Measurements from ENCODE around the gene TNFRSF14. TPM values are rescaled to one million over a fixed set of nuclear protein-coding genes. Genes with fewer than 3 reads are reported as not detected.

Gene TNFRSF14
- total RNA-seq, 1 experiment from 2014 or later = 24.4 TPM

- TF ChIP-seq CTCF (IDR thresholded peaks at IDR 0.05; ENCODE audit: unreplicated experiment) = no peak
- Mint-ChIP-seq H3K9me3 (ENCODE audit: low read depth, unreplicated experiment) (no peaks in the 10 kb centered on the region), H3K4me1 (ENCODE audit: low read depth, unreplicated experiment) (peaks cover 8% of the 10 kb centered on the region), H3K27ac (ENCODE audit: unreplicated experiment) (no peak overlapping the region), H3K36me3 (ENCODE audit: insufficient read depth, unreplicated experiment) (no peaks in the 10 kb centered on the region), H3K27me3 (ENCODE audit: unreplicated experiment) (peaks cover 6% of the 10 kb centered on the region), H3K4me3 (ENCODE audit: low read depth, unreplicated experiment) (no peak overlapping the region)
- CTCF ChIA-PET = interaction anchor here (1.8 kb wide), 1 partner anchor 10 kb away, joined by 8 read pairs; the partner anchor contains the start of gene PANK4
- intact Hi-C loops (cut with micrococcal nuclease; ENCODE audit: unreplicated experiment) = no loop called here
- no peak for DNase-seq
- BruUV-seq (replicated peaks) = no TSS peak
Observed at GRCh38 chr1:2535981-2536380, 20.2 kb upstream of the TNFRSF14 start.

- Mint-ChIP-seq H3K36me3 (ENCODE audit: insufficient read depth, unreplicated experiment) (no peaks in the 10 kb centered on the region), H3K9me3 (ENCODE audit: low read depth, unreplicated experiment) (no peaks in the 10 kb centered on the region), H3K4me1 (ENCODE audit: low read depth, unreplicated experiment) (peaks cover 8% of the 10 kb centered on the region), H3K4me3 (ENCODE audit: low read depth, unreplicated experiment) (no peak overlapping the region), H3K27ac (ENCODE audit: unreplicated experiment) (no peak overlapping the region), H3K27me3 (ENCODE audit: unreplicated experiment) (no peaks in the 10 kb centered on the region)
- DNase-seq = no peak
- TF ChIP-seq CTCF (IDR thresholded peaks at IDR 0.05; ENCODE audit: unreplicated experiment) = no peak
- BruUV-seq (replicated peaks) = no TSS peak
- CTCF ChIA-PET = no interaction called here
- intact Hi-C loops (cut with micrococcal nuclease; ENCODE audit: unreplicated experiment) = no loop called here
Observed at GRCh38 chr1:2537784-2538115, 18.4 kb upstream of the TNFRSF14 start.

- Mint-ChIP-seq H3K4me3 (ENCODE audit: low read depth, unreplicated experiment) (no peak overlapping the region), H3K27ac (ENCODE audit: unreplicated experiment) (no peak overlapping the region), H3K9me3 (ENCODE audit: low read depth, unreplicated experiment) (no peaks in the 10 kb centered on the region), H3K27me3 (ENCODE audit: unreplicated experiment) (no peaks in the 10 kb centered on the region), H3K4me1 (ENCODE audit: low read depth, unreplicated experiment) (peaks cover 8% of the 10 kb centered on the region), H3K36me3 (ENCODE audit: insufficient read depth, unreplicated experiment) (no peaks in the 10 kb centered on the region)
- DNase-seq = no peak
- TF ChIP-seq CTCF (IDR thresholded peaks at IDR 0.05; ENCODE audit: unreplicated experiment) = no peak
- no TSS peak for BruUV-seq (replicated peaks)
- CTCF ChIA-PET = no interaction called here
- intact Hi-C loops (cut with micrococcal nuclease; ENCODE audit: unreplicated experiment) = no loop called here
Observed at GRCh38 chr1:2538376-2538775, 17.8 kb upstream of the TNFRSF14 start.

- Mint-ChIP-seq H3K4me3 (ENCODE audit: low read depth, unreplicated experiment) (no peak overlapping the region), H3K4me1 (ENCODE audit: low read depth, unreplicated experiment) (peaks cover 8% of the 10 kb centered on the region), H3K27me3 (ENCODE audit: unreplicated experiment) (no peaks in the 10 kb centered on the region), H3K27ac (ENCODE audit: unreplicated experiment) (no peak overlapping the region), H3K9me3 (ENCODE audit: low read depth, unreplicated experiment) (no peaks in the 10 kb centered on the region), H3K36me3 (ENCODE audit: insufficient read depth, unreplicated experiment) (no peaks in the 10 kb centered on the region)
- DNase-seq = no peak
- CTCF ChIA-PET = no interaction called here
- intact Hi-C loops (cut with micrococcal nuclease; ENCODE audit: unreplicated experiment) = no loop called here
- TF ChIP-seq CTCF (IDR thresholded peaks at IDR 0.05; ENCODE audit: unreplicated experiment) = no peak
- no TSS peak for BruUV-seq (replicated peaks)
Observed at GRCh38 chr1:2538872-2539271, 17.3 kb upstream of the TNFRSF14 start.

Data from Calu3 (cell line).